GM12864 (cell line): ENCODE measurements around the gene FAM20C.
"Not testable (repeated sequence)": the region's sequence is repeated elsewhere in the genome, so short reads cannot be mapped to it uniquely, and the experiment has no call there.

Experiments
- DNase-seq: peaks from one replicate; pipeline ENCODE4 v3.0.0-alpha.2; 2011; ENCODE audit warnings: low read depth
- H3K4me3 ChIP-seq: 2 replicates; pipeline ENCODE4 v1.5.1; 2011; ENCODE audit warnings: mild to moderate bottlenecking, low read depth, low read length, control low read depth
- TF ChIP-seq, protein P1 (sequence below): IDR thresholded peaks from 2 replicates; pipeline ENCODE4 v1.5.1; 2011; ENCODE audit warnings: low read depth, mild to moderate bottlenecking, moderate library complexity, low read length, control low read depth, inconsistent platforms; ENCODE audit errors: missing control alignments

Gene FAM20C

GRCh38 chr7:181738-182137 lies 10.6 kb upstream of the FAM20C start:
- H3K4me3 ChIP-seq, result no peak overlapping the region
- DNase-seq, result no peak
- TF ChIP-seq, protein P1, sequence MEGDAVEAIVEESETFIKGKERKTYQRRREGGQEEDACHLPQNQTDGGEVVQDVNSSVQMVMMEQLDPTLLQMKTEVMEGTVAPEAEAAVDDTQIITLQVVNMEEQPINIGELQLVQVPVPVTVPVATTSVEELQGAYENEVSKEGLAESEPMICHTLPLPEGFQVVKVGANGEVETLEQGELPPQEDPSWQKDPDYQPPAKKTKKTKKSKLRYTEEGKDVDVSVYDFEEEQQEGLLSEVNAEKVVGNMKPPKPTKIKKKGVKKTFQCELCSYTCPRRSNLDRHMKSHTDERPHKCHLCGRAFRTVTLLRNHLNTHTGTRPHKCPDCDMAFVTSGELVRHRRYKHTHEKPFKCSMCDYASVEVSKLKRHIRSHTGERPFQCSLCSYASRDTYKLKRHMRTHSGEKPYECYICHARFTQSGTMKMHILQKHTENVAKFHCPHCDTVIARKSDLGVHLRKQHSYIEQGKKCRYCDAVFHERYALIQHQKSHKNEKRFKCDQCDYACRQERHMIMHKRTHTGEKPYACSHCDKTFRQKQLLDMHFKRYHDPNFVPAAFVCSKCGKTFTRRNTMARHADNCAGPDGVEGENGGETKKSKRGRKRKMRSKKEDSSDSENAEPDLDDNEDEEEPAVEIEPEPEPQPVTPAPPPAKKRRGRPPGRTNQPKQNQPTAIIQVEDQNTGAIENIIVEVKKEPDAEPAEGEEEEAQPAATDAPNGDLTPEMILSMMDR, result no peak

DNA sequence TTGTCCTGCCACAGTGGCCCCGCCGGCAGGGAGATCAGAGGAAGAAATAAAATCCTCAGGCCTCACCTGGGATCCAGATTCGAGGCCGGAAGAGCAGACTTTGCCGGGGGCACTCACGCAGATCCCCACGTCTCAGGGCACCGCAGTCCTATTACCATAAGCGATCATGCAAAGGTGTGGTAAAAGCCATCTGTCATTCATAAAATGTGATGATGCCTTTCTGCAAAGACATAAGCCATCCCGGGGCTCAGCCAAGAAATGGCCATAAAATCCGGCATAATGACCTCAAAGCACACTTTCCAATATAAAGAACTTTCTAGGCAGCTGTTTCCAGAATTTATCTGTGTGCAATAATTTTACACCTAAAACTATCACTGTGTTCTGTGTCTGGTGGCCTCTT lies 9.9 kb upstream of the FAM20C start:
- H3K4me3 ChIP-seq, DNase-seq: not testable (repeated sequence)

DNA sequence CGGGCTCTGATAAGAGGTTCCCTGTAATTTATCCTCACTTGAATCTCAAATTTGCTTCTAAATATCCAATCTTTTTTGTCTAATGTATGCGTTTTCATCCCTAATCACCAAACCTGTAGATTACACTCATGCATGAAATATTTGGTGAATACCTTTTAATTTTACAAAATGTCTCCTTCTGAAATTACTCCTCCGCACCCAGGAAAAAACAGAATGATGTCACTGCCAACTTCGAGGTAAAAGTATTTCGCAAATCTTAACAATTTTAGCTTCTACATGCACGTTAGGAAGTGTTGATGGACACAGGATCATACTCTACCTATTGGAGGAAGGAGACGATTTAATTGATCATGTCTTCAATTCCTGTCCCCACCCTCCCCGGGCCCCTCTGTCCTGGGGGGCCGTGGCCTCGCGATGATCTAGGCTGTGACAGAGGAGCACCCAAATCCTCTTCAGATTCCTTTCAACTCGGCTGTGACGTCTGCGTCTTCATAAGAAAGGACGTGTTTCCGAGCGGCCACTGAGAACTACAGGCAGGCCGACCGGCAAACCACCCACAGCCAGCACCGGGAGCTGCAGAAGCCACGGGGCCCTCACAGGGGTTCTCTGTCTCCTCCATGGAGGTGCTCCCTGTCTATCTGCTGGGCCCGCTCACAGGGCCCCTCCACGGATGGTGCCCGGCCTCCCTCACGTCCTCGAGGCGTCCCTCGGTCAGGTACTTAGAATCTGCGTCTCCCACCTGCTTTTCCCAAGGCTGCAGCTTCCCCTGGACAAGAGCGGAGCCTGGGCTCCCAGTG lies 8.7 kb upstream of the FAM20C start:
- DNase-seq, result no peak
- TF ChIP-seq, protein P1, result no peak
- H3K4me3 ChIP-seq, result no peak overlapping the region

- TF ChIP-seq, protein P1, result no peak
- no peak for DNase-seq
- no peak overlapping the region for H3K4me3 ChIP-seq
Observed at GRCh38 chr7:184294-185264, 7.8 kb upstream of the FAM20C start.

DNA sequence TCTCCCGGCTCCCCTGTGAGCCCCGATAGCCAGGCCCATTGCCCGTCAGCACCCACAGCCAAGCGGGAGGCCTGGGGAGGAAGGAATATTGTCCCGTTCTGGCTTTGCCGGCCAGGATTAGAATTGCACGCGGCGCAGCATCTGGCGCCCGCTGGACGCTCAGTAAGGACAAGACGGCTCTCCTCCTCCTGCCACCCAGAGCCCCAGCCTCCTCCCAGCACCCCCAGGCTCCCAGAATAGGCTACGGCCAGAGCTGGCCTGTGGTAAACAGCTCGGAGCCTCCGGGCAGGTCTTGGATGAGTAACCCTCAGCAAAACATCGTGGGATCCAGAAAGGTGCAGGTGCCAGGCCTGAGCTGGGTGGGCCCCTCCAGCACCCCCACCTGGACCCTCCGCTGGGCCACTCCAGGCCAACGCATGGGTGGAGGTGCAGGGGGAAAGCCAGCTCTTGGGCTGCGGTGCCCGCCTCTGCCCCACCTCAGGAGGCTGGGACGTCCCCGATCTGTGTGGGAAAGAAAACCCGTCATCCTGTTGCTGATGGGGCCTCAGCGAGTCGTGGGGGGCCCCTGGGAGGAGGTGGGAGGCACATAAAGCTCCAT lies 5.8 kb upstream of the FAM20C start:
- TF ChIP-seq, protein P1, result no peak
- no peak overlapping the region for H3K4me3 ChIP-seq
- DNase-seq, result no peak

DNA sequence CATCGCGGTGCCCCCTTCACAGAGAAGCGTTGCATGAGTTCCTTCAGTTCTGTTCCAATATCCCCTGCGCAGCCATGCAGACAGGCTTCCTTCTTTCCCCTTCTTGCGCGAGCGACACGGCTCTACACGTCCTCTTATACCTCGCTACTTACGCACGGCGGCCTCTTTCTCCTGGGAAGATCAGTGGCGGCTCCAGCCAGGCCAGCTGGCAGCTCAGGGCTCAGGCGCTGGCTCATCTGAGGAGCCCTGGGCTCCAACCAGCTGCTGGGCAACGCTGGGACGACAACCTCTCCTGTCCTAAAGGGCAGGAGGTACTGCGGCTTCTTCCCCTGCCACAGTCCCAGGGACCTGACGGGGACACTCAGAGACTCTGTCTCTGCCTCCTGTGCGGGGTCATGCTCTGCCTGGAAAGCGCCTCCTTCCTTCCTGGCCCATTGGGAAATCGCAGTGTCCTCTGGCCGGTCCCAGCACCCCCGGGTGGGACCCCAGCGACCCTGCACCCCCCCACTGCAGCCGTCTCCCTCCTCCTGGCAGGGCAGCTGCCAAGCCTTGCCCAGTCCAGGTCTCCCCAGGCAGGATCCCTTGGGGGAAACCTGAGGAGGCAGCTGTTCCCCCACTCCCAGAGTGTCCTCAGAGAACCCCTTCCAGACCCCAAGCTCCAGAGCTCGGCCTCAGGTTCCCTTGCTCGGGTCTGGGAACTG lies 5.0 kb upstream of the FAM20C start:
- no peak for DNase-seq
- TF ChIP-seq, protein P1, result no peak
- H3K4me3 ChIP-seq, result no peak overlapping the region
